Measurements from ENCODE around the gene F8.
"Not testable (repeated sequence)": the region's sequence is repeated elsewhere in the genome, so short reads cannot be mapped to it uniquely, and the experiment has no call there.

Gene F8

DNA sequence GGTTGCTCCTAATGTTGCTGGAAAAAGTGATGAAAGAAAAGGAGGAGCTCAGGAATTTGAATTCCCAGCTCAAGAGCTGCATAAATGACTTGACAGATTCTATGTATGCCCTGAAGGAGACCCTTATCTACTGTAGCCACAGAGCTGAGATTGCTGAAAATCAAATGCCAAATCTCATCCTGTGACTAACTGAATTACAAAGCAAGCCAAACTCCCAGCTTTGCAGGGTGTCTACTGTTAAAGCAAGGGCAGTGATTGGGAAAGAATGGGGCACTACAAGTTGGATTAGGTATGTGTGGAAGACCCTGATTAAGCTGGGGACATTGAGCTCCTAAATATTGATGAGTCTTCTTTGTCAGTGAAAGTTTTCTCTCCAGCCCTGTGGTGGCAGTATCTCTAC lies 167.3 kb downstream of the F8 start:
- DNase-seq: no peak

DNA sequence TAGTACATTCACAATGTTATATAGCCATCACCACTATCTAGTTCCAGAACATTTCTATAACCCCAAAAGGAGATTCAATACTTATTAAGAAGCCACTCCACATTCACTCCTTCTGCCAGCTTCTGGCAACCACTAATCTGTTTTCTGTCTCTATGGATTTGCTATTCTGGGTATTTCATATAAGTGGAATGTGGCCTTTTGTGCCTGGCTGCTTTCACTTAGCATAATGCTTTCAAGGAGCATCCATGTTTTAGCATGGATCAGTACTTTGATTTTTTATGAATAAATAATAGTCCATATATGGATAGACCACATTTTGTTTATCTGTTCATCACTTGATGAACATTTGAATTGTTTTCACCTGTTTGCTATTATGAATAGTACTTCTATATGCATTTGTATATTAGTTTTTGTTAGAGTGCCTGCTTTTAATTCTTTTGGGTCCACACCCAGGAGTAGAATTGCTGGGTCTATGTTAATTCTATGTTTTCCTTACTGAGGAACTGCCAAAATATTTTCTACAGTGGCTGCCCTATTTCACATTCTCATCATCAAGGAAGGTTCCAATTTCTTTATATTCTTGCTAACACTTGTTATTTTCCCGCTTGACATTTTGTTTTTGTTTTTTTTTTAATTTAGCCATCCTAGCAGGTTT lies 171.4 kb downstream of the F8 start:
- no peak for DNase-seq

DNA sequence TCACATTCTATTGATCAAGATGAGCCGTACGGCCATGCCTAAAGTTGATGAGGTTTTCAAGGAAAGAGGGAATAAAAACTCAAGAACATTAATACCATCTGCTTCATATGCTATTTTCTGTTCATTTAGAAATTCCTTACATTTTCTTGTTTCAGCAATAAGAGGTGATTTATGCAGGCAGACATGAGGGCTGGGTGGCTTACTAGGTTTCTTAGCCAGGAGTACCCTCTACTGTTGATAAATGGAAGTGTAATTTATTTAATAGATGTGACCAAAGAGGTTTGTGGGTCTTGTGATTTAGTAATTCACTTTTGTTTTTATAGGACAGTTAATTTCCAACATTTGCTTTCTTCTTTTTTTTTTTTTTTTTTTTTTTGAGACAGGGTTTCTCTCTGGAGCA lies 181.7 kb downstream of the F8 start:
- DNase-seq: no peak

DNA sequence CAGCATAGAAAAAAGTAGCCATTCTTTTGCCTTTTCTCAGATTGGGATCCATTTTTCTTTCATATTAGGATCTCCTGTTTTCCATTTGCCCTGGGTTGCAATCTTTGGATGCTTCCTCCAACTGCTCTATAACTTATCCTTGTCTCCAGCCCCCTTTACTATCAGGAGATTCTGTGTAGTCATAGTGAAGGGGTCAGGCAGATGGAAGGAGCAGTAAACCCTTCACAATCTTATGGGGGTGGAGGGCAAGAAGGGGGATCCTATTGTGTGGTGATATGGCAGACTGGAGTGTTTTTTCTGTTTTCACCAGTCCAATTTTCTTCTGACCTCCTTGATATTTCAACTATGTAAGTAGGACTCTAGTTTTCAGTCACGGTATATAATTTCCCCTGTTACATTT lies 186.4 kb downstream of the F8 start:
- DNase-seq: no peak

DNA sequence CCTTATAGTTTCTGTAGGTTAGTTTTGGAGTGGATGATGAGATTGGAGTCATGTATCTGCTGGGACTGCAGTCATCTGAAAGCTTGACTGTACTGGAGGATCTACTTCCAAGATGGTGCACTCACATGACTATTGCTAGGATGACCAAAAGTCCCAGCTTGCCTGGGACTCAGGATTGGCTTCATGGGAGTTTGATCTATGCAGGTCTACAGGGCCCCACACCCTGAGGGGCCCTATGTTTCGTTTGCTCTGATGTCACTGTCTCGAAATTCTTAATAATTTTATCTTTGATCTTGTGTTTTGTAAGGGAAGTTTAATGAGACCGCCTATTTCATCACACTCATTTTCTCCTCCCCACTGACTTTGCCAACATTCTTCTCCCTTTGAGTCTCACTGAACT lies 188.0 kb downstream of the F8 start, which contains the start of gene SMIM9:
Gene SMIM9, minus strand, starts transcription at position 101 of the 400 bp plus-strand sequence. CDS start 3,806 bp downstream, outside the sequence.
- DNase-seq: no peak

DNA sequence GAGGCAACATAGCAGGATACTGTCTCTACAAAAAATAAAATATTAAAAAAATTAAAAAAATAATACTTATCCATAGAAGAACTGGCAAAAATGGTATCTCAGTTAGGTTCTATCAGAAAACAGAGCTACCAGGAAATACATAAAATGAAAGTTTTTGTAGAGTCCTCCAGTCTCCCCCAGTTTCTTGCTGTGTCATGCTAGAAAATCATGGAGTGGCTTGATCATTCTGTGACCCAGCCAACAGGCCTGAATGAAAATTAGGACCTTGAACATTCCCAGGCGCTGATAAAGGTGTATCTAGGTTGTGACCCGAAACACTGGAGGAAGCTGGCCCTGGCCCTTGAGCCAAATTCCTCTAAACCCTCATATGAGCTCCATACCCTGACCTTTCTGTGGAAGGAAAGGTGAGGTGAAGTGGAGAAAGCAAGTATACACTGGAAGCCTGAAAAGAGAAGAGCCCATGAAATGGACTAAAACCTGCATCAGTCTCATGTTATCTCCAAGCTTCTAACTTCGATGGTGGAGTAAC lies 188.7 kb downstream of the F8 start:
- DNase-seq: no peak

DNA sequence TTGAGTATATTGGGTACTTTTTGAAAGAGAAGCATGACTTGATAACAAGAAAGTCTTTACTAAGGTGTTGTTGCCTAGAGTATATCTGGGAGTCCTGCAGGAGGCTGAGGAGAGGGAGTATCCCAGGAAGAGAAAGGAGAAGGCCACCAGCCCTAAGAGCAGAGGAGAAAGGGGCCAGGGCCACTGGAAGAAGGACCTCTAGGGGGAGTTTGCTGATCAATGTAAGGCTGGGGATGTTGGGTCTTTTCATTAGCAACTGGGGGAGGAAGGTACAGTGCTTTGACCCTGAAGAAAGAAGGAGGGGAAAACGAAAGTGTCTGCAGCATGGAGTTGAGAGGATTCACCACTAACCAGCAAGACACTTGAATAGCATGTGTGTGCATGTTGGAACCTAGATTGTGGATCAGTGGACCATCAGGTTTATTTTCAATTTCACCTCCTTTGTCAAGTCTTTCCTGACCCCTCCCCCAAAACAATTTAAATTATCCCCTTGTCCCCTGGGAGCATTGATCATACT lies 192.5 kb downstream of the F8 start:
- no peak for DNase-seq

DNA sequence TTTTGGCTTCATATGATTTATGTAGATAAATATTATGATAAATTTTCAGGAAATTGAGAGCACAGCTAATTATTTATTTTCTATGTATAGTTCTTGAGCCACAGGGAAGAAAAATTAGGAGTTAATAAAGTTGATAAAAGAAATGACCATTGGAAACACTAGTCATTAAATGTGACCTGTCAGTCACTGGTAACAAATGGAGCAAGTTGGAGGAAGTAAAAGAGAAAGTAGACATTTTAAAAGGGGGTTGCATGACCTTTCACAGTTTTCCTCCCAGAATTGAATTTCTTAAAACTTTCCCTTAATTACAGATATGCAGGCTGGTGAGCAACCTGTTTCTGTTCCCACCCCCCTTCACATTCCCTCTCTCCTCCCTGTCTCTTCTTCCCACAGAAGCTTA lies 193.4 kb downstream of the F8 start:
- no peak for DNase-seq

DNA sequence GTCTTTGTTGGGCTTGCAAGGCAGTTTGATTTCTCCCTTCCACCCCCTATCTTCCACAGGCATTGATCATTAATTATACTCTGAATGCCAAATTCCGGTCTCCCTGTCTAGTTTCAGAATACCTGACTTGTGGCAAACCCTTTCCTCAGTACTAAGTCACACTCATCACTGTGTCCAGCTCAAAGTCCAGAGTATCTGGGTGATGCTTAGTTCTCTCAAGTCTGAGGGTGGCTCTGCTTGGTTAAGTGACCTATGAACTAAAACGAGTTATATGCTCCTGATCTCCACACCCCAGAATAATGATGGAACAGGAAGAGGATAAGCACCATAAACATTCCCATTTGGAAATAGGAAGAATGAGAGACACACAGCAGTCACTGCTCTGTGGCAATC lies 194.5 kb downstream of the F8 start:
- no peak for DNase-seq

DNA sequence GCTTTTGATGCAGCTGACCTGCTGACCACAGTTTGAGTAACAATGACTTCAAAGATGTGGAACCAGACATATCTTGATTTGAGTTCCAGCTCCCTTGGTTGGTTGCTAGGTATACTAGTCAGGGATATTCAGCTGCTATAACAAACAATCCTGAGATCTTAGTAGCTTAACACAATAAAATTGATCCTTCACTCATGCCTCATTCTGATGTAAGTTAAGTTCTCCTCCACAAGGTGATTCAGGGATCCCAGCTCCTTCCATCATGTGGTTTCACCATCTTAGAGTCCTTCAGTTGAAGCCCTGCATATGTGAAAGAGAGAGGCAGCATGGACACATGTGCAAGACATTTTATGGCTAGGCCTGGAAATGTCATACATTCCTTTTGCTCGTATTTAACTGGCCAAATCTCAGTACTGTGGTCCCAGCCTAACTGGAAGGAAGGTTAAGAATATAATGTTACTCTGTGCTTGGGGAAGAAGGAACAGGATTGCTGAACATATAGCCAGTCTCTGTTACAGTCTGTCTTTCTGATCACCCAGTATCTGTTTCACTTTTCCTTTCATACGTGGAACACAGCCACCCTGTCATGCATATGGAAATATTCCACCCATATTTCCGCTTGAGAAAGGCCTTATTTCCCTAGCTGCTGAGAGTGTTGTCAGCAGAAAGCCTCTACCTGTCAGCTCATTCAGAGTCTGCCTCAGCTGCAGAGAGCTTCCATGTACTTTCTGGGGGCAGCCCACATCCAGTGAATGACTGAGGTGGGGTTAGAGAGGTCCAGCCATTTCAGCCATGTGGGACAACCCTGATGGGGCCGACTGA lies 195.1 kb downstream of the F8 start:
- no peak for DNase-seq

DNA sequence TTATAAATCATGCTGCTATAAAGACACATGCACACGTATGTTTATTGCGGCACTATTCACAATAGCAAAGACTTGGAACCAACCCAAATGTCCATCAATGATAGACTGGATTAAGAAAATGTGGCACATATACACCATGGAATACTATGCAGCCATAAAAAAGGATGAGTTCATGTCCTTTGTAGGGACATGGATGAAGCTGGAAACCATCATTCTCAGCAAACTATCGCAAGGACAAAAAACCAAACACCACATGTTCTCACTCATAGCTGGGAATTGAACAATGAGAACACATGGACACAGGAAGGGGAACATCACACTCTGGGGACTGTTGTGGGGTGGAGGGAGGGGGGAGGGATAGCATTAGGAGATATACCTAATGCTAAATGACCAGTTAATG lies 196.9 kb downstream of the F8 start:
- not testable (repeated sequence) for DNase-seq

DNA sequence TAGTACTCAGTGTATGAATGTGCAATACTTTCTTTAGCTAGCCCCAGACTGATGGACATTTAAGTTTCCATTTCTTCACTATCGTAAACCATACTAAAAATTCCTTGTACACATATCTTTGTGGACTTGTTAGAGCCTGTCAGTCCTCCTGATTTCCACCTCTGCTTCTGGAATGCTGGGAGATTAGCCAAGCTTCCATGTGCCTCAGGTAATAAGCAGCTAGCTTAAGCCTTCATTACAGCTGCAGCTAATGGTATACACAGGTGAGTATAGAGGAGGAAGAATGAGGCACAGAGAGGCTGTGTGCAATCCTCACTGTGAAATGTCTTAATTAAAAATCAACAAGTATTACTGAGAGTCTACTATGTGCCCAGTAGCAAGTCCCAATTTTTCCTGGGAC lies 197.9 kb downstream of the F8 start:
- DNase-seq: no peak

DNA sequence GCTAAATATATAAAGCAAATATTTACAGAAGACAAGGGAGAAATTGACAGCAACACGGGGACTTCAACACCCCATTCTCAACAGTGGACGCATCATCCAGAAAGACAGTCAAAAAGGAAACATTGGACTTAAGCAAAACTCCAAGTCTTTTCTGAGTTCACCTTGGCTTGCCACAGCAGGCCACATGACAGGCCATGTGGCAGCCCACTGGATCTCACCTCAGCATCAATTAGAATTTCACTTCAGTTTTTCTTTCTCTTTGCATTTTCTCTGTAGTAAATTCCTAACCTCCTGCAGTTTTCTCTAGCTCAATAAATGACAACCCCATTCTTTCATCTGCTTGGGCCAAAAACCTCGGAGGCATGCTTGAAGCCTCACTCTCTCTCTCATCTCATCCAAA lies 200.5 kb downstream of the F8 start:
- no peak for DNase-seq

DNA sequence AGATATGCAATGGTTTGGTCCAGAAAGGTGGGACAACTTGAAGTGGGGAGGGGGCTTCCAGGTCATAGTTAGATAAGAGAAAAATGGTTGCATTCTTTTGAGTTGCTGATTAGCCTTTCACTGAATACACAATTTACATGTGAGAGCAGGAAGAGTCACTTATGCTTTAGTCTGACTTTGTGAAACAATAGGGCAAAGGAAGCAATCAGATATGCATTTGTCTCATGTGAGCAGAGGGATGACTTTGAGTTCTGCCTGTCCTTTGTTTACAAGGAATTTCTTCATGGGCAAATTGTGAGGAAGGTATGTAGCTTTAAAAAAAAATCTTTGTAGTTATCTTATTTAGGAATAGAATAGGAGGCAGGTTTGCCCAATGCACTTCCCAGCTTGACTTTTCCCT lies 201.0 kb downstream of the F8 start:
- no peak for DNase-seq

DNA sequence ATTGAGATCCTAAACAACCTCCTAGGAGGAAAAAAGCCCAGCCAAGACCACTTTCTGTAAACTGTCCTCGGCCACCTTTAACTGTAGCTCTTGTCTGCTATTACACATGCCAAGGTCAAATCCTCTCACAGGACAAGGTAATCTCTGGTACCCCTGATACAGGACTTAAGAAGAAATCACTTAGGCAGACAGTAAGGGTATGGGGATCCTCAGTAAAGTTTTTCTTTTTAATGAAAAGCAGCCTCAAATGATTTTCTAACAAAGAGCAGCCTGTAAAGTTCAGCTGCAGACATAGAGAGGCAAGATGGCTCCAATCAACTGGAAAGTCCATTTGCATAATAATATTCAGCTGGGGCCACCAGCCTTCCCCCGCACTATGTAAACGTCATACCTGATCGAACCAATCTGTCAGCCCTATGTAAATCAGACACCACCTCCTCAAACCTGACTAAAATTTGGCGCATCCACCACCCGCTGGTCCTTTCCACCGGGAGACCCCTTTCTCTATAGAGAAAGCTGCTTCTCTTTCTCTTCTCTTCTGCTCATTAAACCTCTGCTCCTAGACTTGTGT lies 202.7 kb downstream of the F8 start:
- no peak for DNase-seq

DNA sequence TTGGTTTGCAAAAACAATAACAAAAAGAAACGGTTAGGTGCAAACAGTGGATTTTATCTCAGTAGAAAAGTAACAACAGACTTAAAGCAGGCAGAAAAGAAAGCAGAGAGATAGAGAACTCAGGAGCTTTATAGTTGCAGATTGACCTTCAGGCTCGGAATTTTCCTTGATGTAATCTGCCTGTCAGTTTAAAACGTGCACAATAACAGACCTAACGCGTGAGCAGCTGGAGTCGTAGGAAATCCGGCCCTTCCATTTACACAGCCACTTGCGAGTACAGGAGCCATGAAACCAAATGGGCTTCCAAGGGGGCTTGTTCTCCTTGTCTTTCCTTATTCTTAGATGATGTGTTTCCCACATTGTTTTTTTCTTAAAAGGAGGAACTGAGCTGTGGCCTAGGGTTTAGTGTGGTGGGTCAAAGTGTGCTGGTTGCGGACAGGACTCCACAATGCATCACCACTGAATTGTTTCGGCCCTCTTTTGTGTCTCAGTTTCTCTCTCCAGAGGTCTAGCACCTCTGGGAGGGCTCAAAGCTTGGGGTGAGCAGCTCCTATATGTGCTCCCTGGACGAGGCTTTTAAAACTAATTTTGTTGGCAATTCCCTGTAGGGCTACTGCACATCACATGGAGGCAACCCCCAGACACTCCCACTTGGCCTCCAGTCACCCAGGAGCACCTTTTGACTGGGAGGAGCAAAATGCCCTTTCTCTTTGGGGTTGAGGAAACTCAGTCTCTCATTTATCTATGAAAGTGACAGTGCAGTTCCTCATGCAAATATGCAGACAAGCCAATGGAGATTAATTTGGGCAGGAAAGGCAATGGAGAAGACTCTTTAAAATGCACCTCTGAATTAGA lies 203.4 kb downstream of the F8 start:
- no peak for DNase-seq

DNA sequence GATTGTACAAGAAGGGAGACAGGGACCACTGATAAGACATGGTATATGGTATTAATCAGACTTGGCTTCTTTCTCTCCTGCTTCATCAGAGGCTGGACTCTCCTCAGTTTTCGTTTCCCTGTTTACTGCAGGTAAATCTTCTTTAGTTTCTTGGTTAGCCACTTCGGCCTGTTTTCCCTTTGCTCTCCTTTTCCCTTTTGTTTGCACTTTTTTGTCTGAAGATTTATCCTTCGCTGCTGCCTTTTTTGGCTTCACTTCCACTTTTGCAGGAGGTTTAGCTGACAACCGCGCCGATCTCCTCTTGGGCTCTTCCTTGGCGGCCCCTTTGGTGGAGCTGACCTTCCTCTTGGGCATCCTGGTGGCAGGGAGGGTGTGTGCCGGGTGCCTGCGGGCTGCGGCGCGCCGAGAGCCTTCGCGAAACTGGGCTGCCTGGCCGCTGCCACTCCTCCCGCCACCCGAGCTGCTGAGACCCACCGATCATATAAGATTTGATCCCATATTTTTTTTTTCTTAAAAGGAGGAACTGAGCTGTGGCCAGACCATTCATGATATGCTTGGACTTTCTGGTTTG lies 205.4 kb downstream of the F8 start:
- not testable (repeated sequence) for DNase-seq

DNA sequence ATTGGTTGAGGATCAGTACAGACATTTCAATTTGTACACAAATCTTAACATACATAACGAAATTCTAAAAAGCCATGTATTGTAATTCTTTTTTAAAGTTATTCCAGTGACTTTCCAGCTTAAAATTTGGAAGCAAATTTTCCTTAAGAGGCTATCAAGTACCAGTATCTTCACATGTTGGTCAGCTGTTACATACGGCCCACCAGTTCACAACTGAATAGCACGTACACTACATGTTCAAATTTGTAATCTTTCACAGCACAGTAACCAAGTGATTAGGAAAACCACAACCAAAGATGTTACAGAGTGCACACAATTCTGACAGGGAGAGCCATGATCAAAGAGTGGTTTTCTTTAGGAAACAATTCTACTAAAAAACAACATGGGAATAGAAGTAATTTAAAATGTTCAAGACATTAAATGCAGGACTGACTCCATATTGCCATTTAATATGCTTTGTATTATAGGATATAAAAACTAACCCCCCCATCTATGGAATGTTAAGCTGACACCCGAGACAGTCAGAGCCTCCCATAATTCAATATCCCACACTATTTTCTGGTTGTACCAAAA lies 206.1 kb downstream of the F8 start:
- DNase-seq: not testable (repeated sequence)

DNA sequence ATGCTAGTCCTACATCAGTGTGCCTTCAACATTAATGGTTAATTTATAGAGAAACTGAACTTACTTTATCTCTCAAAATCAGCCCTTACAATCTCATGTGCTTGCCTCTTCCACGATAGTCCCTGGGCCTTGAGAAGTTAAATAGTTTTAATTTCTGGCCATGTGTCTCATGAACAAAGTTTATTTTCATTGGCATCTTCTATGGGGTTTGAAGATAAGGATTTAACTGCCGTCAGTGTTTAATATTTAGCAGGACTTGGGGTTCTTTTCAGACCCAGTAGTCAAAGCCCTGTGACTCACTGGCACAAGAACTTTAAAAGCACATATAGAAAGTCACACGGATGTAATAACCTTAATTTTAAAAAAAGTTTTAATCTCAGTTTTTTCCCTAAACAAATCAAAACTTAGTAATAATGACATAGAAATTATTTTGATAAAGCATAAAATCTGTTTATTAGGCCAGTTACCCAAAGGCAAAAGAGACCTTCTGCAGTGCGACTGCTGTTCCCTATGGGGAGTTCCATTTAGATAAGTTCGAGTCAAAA lies 207.2 kb downstream of the F8 start:
- no peak for DNase-seq

DNA sequence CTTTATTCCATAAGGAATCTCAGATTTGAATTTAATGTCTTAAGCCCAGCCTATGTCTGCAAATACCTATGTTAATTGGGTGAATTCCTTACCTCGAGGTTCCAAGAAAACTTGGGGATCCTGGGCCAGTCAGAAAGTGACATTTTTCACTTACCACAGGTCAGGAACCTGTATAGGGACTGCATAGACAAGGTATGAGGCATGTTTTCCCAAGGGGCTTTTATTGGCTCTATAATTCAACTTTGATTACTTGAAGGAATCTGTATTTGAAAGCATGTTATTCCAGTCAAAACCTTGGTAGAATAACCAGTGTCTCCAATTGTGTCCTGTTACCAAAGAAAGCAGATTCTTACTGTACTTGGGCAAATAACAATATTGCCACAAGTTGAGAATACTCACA lies 208.7 kb downstream of the F8 start:
- DNase-seq: no peak

DNA sequence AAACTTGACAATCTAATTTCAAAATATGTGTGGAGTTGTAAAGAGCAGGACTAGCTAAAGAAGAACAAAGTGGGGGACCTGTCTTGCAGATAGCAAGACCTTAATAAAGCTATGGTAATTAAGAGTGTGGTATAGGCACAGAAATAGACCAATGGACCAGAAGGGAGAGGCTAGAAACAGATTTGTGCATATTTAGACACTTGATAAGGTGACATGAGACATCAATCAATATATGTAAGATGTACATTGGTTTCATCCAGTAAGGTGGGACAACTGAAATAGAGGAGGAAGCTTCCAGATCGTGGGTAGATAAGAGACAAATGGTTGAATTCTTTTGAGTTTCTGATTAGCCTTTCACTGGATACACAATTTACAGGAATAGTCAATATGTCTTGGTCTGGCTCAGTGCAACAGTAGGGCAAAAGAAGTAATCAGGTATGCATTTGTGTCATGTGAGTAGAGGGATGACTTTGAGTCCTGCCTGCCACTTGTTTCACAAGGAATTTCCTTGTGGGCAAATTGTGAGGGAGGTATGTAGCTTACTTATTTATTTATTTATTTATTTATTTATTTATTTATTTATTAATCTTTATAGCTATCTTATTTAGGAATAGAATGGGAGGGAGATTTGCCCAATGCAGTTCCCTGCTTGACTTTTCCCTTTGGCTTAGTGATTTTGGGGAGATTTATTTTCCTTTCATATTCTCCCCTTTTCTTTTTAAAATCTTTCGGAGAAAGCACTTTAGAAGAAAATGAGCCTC lies 210.0 kb downstream of the F8 start:
- DNase-seq: no peak

All from activated effector memory CD4-positive, alpha-beta T cell treated with anti-CD3 and anti-CD28 coated beads, Interleukin-2, amount 50 U/mL, for 16 hours (primary cell).